ENCODE data around the gene NEK8. TPM values are rescaled to one million over a fixed set of nuclear protein-coding genes. Genes with fewer than 3 reads are reported as not detected.

Gene NEK8
- total and polyA plus RNA-seq, 9 of the 15 experiments (the other 6 are each of a cell fraction or from before 2014, with no cell fraction given), result 0.98 to 16.6 (median 4.6) TPM

DNA sequence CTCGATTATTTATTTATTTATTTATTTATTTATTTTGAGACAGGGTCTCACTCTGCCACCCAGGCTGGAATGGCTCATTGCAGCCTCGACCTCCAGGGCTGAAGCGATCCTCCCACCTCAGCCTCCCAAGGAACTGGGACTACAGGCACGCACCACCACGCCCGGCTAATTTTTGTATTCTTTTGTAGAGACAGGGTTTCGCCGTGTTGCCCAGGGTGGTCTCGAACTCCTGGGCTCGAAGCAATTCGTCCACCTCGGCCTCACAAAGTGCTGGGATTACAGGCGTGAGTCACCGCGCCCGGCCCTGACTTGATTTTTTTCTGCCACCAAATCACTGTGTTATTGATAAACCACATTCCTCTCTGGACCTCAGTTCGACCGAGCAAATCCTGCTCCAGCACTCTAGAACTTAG, 9.6 kb upstream of the NEK8 start (continued):
- TF ChIP-seq NR2C2 (CRISPR knock-in tag; IDR thresholded peaks at IDR 0.05), result no peak
- no peak for TF ChIP-seq NR2C2 (tag; IDR thresholded peaks at IDR 0.05)
- TF ChIP-seq ZBTB8A (IDR thresholded peaks at IDR 0.05; ENCODE audit: partially characterized antibody), result no peak
- peak; percentile 55; the same call in 1 of the 2 replicates for TF ChIP-seq HLTF (IDR thresholded peaks at IDR 0.05)
- TF ChIP-seq, protein P1, sequence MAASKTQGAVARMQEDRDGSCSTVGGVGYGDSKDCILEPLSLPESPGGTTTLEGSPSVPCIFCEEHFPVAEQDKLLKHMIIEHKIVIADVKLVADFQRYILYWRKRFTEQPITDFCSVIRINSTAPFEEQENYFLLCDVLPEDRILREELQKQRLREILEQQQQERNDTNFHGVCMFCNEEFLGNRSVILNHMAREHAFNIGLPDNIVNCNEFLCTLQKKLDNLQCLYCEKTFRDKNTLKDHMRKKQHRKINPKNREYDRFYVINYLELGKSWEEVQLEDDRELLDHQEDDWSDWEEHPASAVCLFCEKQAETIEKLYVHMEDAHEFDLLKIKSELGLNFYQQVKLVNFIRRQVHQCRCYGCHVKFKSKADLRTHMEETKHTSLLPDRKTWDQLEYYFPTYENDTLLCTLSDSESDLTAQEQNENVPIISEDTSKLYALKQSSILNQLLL (CRISPR knock-in tag; IDR thresholded peaks at IDR 0.05; ENCODE audit: borderline replicate concordance), result no peak
- no peak for TF ChIP-seq GTF2E2 (tag; IDR thresholded peaks at IDR 0.05)
- TF ChIP-seq ZNF146 (CRISPR knock-in tag; IDR thresholded peaks at IDR 0.05; ENCODE audit: unreplicated experiment), result no peak
- TF ChIP-seq, protein P2, sequence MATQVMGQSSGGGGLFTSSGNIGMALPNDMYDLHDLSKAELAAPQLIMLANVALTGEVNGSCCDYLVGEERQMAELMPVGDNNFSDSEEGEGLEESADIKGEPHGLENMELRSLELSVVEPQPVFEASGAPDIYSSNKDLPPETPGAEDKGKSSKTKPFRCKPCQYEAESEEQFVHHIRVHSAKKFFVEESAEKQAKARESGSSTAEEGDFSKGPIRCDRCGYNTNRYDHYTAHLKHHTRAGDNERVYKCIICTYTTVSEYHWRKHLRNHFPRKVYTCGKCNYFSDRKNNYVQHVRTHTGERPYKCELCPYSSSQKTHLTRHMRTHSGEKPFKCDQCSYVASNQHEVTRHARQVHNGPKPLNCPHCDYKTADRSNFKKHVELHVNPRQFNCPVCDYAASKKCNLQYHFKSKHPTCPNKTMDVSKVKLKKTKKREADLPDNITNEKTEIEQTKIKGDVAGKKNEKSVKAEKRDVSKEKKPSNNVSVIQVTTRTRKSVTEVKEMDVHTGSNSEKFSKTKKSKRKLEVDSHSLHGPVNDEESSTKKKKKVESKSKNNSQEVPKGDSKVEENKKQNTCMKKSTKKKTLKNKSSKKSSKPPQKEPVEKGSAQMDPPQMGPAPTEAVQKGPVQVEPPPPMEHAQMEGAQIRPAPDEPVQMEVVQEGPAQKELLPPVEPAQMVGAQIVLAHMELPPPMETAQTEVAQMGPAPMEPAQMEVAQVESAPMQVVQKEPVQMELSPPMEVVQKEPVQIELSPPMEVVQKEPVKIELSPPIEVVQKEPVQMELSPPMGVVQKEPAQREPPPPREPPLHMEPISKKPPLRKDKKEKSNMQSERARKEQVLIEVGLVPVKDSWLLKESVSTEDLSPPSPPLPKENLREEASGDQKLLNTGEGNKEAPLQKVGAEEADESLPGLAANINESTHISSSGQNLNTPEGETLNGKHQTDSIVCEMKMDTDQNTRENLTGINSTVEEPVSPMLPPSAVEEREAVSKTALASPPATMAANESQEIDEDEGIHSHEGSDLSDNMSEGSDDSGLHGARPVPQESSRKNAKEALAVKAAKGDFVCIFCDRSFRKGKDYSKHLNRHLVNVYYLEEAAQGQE (IDR thresholded peaks at IDR 0.05; ENCODE audit: borderline replicate concordance), result 0 out of 2 replicates have a peak, but pooled peaks have one; percentile 27
- TF ChIP-seq, protein P2 (CRISPR knock-in tag; IDR thresholded peaks at IDR 0.05; ENCODE audit: low read depth), result no peak
- peak; percentile 29; the same call in 1 of the 2 replicates for TF ChIP-seq CTBP1 (IDR thresholded peaks at IDR 0.05; ENCODE audit: borderline replicate concordance)
- no peak for TF ChIP-seq ERF (CRISPR knock-in tag; IDR thresholded peaks at IDR 0.05)
- 0 out of 2 replicates have a peak, but pooled peaks have one; percentile 11 for TF ChIP-seq TCF3 (CRISPR knock-in tag; IDR thresholded peaks at IDR 0.05)
- TF ChIP-seq, protein P3, sequence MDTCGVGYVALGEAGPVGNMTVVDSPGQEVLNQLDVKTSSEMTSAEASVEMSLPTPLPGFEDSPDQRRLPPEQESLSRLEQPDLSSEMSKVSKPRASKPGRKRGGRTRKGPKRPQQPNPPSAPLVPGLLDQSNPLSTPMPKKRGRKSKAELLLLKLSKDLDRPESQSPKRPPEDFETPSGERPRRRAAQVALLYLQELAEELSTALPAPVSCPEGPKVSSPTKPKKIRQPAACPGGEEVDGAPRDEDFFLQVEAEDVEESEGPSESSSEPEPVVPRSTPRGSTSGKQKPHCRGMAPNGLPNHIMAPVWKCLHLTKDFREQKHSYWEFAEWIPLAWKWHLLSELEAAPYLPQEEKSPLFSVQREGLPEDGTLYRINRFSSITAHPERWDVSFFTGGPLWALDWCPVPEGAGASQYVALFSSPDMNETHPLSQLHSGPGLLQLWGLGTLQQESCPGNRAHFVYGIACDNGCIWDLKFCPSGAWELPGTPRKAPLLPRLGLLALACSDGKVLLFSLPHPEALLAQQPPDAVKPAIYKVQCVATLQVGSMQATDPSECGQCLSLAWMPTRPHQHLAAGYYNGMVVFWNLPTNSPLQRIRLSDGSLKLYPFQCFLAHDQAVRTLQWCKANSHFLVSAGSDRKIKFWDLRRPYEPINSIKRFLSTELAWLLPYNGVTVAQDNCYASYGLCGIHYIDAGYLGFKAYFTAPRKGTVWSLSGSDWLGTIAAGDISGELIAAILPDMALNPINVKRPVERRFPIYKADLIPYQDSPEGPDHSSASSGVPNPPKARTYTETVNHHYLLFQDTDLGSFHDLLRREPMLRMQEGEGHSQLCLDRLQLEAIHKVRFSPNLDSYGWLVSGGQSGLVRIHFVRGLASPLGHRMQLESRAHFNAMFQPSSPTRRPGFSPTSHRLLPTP (IDR thresholded peaks at IDR 0.05; ENCODE audit: borderline replicate concordance, extremely low read depth, insufficient read length), result peak; percentile 36
- TF ChIP-seq BRD9 (IDR thresholded peaks at IDR 0.05; ENCODE audit: low read depth, partially characterized antibody), result peak; percentile 35
- no peak for TF ChIP-seq TRIM28 (IDR thresholded peaks at IDR 0.05)

Data from K562 (cell line).